ENCODE measurements around the gene NUDT1. TPM values are rescaled to one million over a fixed set of nuclear protein-coding genes. Genes with fewer than 3 reads are reported as not detected.

Gene NUDT1
- total RNA-seq, 5 donors from 2014 or later (not counting 1 experiment from before 2014, with no cell fraction given), result 12.0 to 29.7 (median 21.4) TPM

DNA sequence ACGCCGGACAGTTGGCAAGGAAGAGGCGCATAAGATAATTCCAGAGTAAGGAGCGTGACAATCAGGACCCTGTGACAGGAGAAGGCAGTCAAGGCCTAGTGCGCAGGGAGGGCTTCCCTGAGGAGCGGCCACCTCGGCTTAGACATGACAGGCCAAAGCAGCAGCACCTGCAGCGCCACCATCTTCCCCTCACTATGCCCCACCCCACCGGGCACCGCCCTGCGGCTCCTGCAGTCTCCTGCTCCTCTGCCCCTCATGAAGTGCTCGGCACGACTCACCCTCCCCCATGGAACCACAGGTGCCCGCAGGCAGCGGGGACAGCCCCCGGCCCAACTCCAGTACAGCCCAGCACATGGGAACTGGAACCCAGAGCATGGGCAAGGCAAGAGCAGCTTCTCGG is 21.1 kb upstream of the NUDT1 start:
- Histone ChIP-seq H3K4me3 (ENCODE audit: control insufficient read depth in 1 of 2, extremely low read depth in 1 of 2, low read length in 1 of 2) (no peak overlapping the region), H3K27me3 (replicated peaks in 1 of 2; ENCODE audit: control insufficient read depth in 2 of 2, extremely low read depth in 1 of 2, insufficient read depth in 2 of 2, low read length in 1 of 2) (no peaks in the 10 kb centered on the region), H3K4me1 (ENCODE audit: control insufficient read depth in 1 of 2, extremely low read depth in 1 of 2, insufficient read depth in 2 of 2, low read length in 2 of 2) (no peaks in the 10 kb centered on the region), H3K36me3 (ENCODE audit: control insufficient read depth in 2 of 2, extremely low read depth in 1 of 2, insufficient read depth in 1 of 2, low read length in 1 of 2) (peaks cover 29 to 67% of the 10 kb centered on the region in 2 donors), H3K27ac (ENCODE audit: low read length) (no peak overlapping the region), H3K9me3 (no peaks in the 10 kb centered on the region)
- CTCF ChIA-PET, result no interaction called here
- Mint-ChIP-seq H3K36me3 (peaks cover 45% of the 10 kb centered on the region), H3K4me1 (peaks cover under 1 to 11% (median 2%) of the 10 kb centered on the region in 3 donors), H3K27me3 (no peaks in the 10 kb centered on the region), H3K27ac (no peak overlapping the region), H3K4me3 (no peak overlapping the region), H3K9me3 (no peaks in the 10 kb centered on the region)
- DNase-seq (no peak), ATAC-seq (replicated peaks in 1 of 4) (no peak)
- WGBS (ENCODE audit: insufficient coverage), result 97% methylated on average over 17 of the region's 17 CpGs
- POLR2A ChIA-PET, result no interaction called here

DNA sequence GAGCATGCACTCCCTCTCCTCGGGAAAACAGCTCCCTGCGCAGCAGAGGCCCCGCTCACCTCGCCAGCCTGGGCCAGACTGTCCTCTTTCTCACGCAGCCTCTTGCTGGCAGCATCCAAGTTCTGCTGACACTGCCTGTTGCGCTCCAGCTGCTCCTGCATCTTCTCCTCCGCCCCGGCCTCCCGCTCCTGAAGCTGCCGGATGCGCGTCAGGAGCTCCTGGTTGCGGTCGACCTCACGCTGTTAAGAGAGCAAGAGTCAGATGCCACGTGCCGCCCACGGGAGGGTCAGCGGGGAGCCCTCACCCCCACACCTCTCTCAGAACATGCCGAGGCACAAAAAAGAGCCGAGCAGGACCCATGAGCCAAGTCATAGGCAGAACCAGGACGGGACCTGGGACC is 19.5 kb upstream of the NUDT1 start:
- Histone ChIP-seq H3K36me3 (ENCODE audit: control insufficient read depth in 2 of 2, extremely low read depth in 1 of 2, insufficient read depth in 1 of 2, low read length in 1 of 2) (peaks cover 26 to 58% of the 10 kb centered on the region in 2 donors), H3K4me1 (ENCODE audit: control insufficient read depth in 1 of 2, extremely low read depth in 1 of 2, insufficient read depth in 2 of 2, low read length in 2 of 2) (no peaks in the 10 kb centered on the region), H3K9me3 (no peaks in the 10 kb centered on the region), H3K4me3 (ENCODE audit: control insufficient read depth in 1 of 2, extremely low read depth in 1 of 2, low read length in 1 of 2) (no peak overlapping the region), H3K27ac (ENCODE audit: low read length) (no peak overlapping the region), H3K27me3 (replicated peaks in 1 of 2; ENCODE audit: control insufficient read depth in 2 of 2, extremely low read depth in 1 of 2, insufficient read depth in 2 of 2, low read length in 1 of 2) (no peaks in the 10 kb centered on the region)
- ATAC-seq (replicated peaks in 1 of 4) (no peak), DNase-seq (no peak)
- Mint-ChIP-seq H3K4me1 (peaks cover 2 to 10% (median 4%) of the 10 kb centered on the region in 3 donors), H3K36me3 (peaks cover 36% of the 10 kb centered on the region), H3K27me3 (no peaks in the 10 kb centered on the region), H3K4me3 (no peak overlapping the region), H3K27ac (no peak overlapping the region), H3K9me3 (no peaks in the 10 kb centered on the region)
- CTCF ChIA-PET, result no interaction called here
- 98% methylated on average over 22 of the region's 22 CpGs for WGBS (ENCODE audit: insufficient coverage)
- POLR2A ChIA-PET, result interaction anchor here in 1 of 2 donors (0.6 kb wide), 1 partner anchor 387 kb away, joined by 8 read pairs; no protein-coding TSS in a partner anchor

DNA sequence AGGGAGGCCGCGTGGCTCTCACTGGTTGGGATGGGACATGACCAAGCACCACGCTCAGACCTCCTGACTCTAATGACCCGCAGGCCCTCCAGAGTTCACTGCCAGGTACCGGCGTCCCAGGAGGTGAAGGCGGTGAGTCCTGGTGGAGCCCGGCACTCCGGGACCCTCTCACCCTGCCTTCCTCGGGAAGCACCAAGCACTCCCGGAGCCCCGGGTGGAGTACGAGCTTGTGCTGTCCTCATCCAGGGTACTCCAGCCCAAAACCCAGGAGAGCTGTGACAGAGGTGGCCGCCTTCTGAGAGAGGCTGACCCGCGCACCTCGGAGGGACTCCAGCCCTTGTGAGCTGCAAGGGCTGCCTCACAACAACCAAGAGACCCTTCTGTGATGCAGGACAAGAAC is 18.7 kb upstream of the NUDT1 start:
- Mint-ChIP-seq H3K4me1 (peaks cover 3 to 10% (median 4%) of the 10 kb centered on the region in 3 donors), H3K36me3 (peaks cover 36% of the 10 kb centered on the region), H3K9me3 (no peaks in the 10 kb centered on the region), H3K4me3 (no peak overlapping the region), H3K27ac (no peak overlapping the region), H3K27me3 (no peaks in the 10 kb centered on the region)
- WGBS (ENCODE audit: insufficient coverage), result 94% methylated on average over 14 of the region's 17 CpGs
- Histone ChIP-seq H3K27ac (ENCODE audit: low read length) (no peak overlapping the region), H3K27me3 (replicated peaks in 1 of 2; ENCODE audit: control insufficient read depth in 2 of 2, extremely low read depth in 1 of 2, insufficient read depth in 2 of 2, low read length in 1 of 2) (no peaks in the 10 kb centered on the region), H3K36me3 (ENCODE audit: control insufficient read depth in 2 of 2, extremely low read depth in 1 of 2, insufficient read depth in 1 of 2, low read length in 1 of 2) (peaks cover 20 to 59% of the 10 kb centered on the region in 2 donors), H3K4me1 (ENCODE audit: control insufficient read depth in 1 of 2, extremely low read depth in 1 of 2, insufficient read depth in 2 of 2, low read length in 2 of 2) (no peaks in the 10 kb centered on the region), H3K9me3 (no peaks in the 10 kb centered on the region), H3K4me3 (ENCODE audit: control insufficient read depth in 1 of 2, extremely low read depth in 1 of 2, low read length in 1 of 2) (no peak overlapping the region)
- DNase-seq (no peak), ATAC-seq (replicated peaks in 1 of 4) (no peak)
- POLR2A ChIA-PET, result no interaction called here
- CTCF ChIA-PET, result no interaction called here

DNA sequence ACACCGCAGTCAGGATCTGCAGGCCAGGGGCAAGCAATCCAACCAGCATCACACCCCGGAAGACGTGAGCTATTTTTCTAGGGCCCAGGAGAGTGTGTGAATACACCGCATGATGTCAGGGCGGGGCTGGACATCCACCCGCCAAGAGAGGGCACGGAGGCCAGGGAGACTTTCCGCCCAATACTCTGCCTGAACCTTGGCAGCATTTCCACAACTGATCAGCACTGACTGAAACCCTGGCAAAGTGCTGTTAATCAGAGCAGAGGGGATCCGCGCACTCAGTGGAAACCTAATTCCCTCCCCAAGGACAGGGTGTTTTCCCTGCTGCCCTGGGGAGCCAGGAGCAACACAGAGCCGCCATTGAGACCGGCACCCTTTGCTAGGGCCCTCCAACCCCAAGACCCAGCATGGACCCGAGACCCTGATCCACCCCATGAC is 17.5 kb upstream of the NUDT1 start:
- Mint-ChIP-seq H3K4me1 (peaks cover 8 to 16% (median 10%) of the 10 kb centered on the region in 3 donors), H3K27ac (no peak overlapping the region), H3K36me3 (peaks cover 32% of the 10 kb centered on the region), H3K4me3 (no peak overlapping the region), H3K9me3 (no peaks in the 10 kb centered on the region), H3K27me3 (no peaks in the 10 kb centered on the region)
- DNase-seq, result no peak
- H3K36me3 ChIP-seq (ENCODE audit: control insufficient read depth in 2 of 2, extremely low read depth in 1 of 2, insufficient read depth in 1 of 2, low read length in 1 of 2), result peaks cover 14 to 57% of the 10 kb centered on the region in 2 donors
- H3K27me3 ChIP-seq (replicated peaks in 1 of 2; ENCODE audit: control insufficient read depth in 2 of 2, extremely low read depth in 1 of 2, insufficient read depth in 2 of 2, low read length in 1 of 2), result no peaks in the 10 kb centered on the region
- ATAC-seq (replicated peaks in 1 of 4), result no peak
- H3K27ac ChIP-seq (ENCODE audit: low read length), result no peak overlapping the region
- peaks cover 0 to under 1% of the 10 kb centered on the region in 2 experiments for H3K4me1 ChIP-seq (ENCODE audit: control insufficient read depth in 1 of 2, extremely low read depth in 1 of 2, insufficient read depth in 2 of 2, low read length in 2 of 2)
- H3K4me3 ChIP-seq (ENCODE audit: control insufficient read depth in 1 of 2, extremely low read depth in 1 of 2, low read length in 1 of 2), result no peak overlapping the region
- no peaks in the 10 kb centered on the region for H3K9me3 ChIP-seq
- 97% methylated on average over 13 of the region's 13 CpGs for WGBS (ENCODE audit: insufficient coverage)
- CTCF ChIA-PET, result no interaction called here
- POLR2A ChIA-PET, result no interaction called here

DNA sequence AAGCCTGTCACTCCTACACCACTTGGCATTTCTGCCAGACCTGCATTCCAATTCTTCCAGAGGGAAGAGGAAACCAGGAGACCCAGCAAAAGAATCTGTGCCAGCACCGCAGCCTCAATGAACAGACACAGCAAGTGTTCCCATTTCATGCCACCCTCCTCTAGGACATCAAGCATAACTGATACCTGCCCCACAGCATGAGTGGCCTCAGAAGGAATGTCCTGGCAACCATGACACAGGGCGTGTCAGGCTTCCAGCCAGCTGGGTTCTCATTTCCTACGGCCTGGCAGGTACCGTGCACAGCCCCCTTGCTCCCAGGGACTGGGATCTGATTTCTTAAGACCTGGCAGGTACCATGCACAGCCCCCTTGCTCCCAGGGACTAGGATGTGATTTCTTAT is 17.1 kb upstream of the NUDT1 start:
- 96% methylated on average over 4 of the region's 4 CpGs for WGBS (ENCODE audit: insufficient coverage)
- Mint-ChIP-seq H3K36me3 (peaks cover 33% of the 10 kb centered on the region), H3K27ac (no peak overlapping the region), H3K27me3 (no peaks in the 10 kb centered on the region), H3K9me3 (no peaks in the 10 kb centered on the region), H3K4me1 (peaks cover 12 to 20% (median 14%) of the 10 kb centered on the region in 3 donors), H3K4me3 (no peak overlapping the region)
- no peak overlapping the region for H3K4me3 ChIP-seq (ENCODE audit: control insufficient read depth in 1 of 2, extremely low read depth in 1 of 2, low read length in 1 of 2)
- ATAC-seq (replicated peaks in 1 of 4), result no peak
- no peak for DNase-seq
- H3K4me1 ChIP-seq (ENCODE audit: control insufficient read depth in 1 of 2, extremely low read depth in 1 of 2, insufficient read depth in 2 of 2, low read length in 2 of 2), result peaks cover 0 to 5% of the 10 kb centered on the region in 2 experiments
- H3K27ac ChIP-seq (ENCODE audit: low read length), result no peak overlapping the region
- no peaks in the 10 kb centered on the region for H3K9me3 ChIP-seq
- peaks cover 15 to 61% of the 10 kb centered on the region in 2 donors for H3K36me3 ChIP-seq (ENCODE audit: control insufficient read depth in 2 of 2, extremely low read depth in 1 of 2, insufficient read depth in 1 of 2, low read length in 1 of 2)
- CTCF ChIA-PET, result no interaction called here
- POLR2A ChIA-PET, result no interaction called here
- no peaks in the 10 kb centered on the region for H3K27me3 ChIP-seq (replicated peaks in 1 of 2; ENCODE audit: control insufficient read depth in 2 of 2, extremely low read depth in 1 of 2, insufficient read depth in 2 of 2, low read length in 1 of 2)

DNA sequence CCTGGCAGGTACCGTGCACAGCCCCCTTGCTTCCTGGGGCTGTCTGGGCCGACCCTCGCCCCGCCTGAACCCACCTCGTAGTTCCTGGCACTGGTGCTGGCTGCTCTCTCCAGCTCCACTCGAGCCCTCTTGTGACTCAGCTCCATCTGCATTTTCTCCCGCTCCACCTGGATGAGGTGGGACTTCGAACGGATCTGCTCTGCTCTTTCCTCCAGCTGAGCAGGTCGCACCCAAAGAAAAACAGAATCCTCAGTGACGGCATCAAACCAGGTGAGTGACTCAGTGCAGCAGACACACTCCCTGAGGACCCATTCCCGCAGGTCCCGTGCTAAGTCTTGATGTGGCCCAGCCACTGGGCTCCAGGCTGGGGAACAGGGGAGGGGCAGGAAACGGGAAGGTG is 16.7 kb upstream of the NUDT1 start:
- ATAC-seq (replicated peaks in 1 of 4), result no peak
- CTCF ChIA-PET, result no interaction called here

DNA sequence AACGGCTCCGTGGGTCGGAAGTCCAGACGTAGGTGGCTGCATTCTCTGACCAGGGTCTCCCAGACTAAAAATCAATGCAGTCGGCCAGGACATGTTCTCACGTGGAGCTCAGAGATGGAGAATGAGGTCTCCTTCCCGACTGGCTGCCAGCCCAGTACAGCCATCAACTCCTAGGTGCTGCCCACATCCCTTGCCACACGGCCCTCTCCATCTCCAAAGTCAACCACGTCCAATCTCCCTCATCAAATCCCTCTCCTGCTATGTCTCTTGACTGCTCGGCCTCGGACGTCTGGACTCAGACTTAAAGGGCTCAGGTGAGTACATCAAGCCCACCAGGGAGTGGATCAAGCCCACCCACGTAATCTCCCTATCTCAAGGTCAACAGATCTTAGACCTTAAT is 16.2 kb upstream of the NUDT1 start:
- Mint-ChIP-seq H3K27ac (no peak overlapping the region), H3K27me3 (no peaks in the 10 kb centered on the region), H3K4me1 (peaks cover 21 to 24% (median 23%) of the 10 kb centered on the region in 3 donors), H3K9me3 (no peaks in the 10 kb centered on the region), H3K36me3 (peaks cover 32% of the 10 kb centered on the region), H3K4me3 (no peak overlapping the region)
- Histone ChIP-seq H3K27me3 (replicated peaks in 1 of 2; ENCODE audit: control insufficient read depth in 2 of 2, extremely low read depth in 1 of 2, insufficient read depth in 2 of 2, low read length in 1 of 2) (no peaks in the 10 kb centered on the region), H3K4me3 (ENCODE audit: control insufficient read depth in 1 of 2, extremely low read depth in 1 of 2, low read length in 1 of 2) (no peak overlapping the region), H3K4me1 (ENCODE audit: control insufficient read depth in 1 of 2, extremely low read depth in 1 of 2, insufficient read depth in 2 of 2, low read length in 2 of 2) (peaks cover 0 to 14% of the 10 kb centered on the region in 2 experiments), H3K27ac (ENCODE audit: low read length) (no peak overlapping the region), H3K36me3 (ENCODE audit: control insufficient read depth in 2 of 2, extremely low read depth in 1 of 2, insufficient read depth in 1 of 2, low read length in 1 of 2) (peaks cover 15 to 56% of the 10 kb centered on the region in 2 donors), H3K9me3 (no peaks in the 10 kb centered on the region)
- ATAC-seq (replicated peaks in 1 of 4) (no peak), DNase-seq (no peak)
- POLR2A ChIA-PET, result no interaction called here
- 95% methylated on average over 12 of the region's 13 CpGs for WGBS (ENCODE audit: insufficient coverage)
- CTCF ChIA-PET, result no interaction called here

More for the DNA sequence above, 16.7 kb upstream of the NUDT1 start:
- no peaks in the 10 kb centered on the region for H3K9me3 ChIP-seq
- peaks cover 0 to 9% of the 10 kb centered on the region in 2 experiments for H3K4me1 ChIP-seq (ENCODE audit: control insufficient read depth in 1 of 2, extremely low read depth in 1 of 2, insufficient read depth in 2 of 2, low read length in 2 of 2)
- no peaks in the 10 kb centered on the region for H3K27me3 ChIP-seq (replicated peaks in 1 of 2; ENCODE audit: control insufficient read depth in 2 of 2, extremely low read depth in 1 of 2, insufficient read depth in 2 of 2, low read length in 1 of 2)
- H3K27ac Mint-ChIP-seq, result no peak overlapping the region
- H3K36me3 Mint-ChIP-seq, result peaks cover 32% of the 10 kb centered on the region
- no peak overlapping the region for H3K27ac ChIP-seq (ENCODE audit: low read length)
- no peak for DNase-seq
- H3K36me3 ChIP-seq (ENCODE audit: control insufficient read depth in 2 of 2, extremely low read depth in 1 of 2, insufficient read depth in 1 of 2, low read length in 1 of 2), result peaks cover 18 to 57% of the 10 kb centered on the region in 2 donors
- peaks cover 16 to 24% (median 18%) of the 10 kb centered on the region in 3 donors for H3K4me1 Mint-ChIP-seq
- WGBS (ENCODE audit: insufficient coverage), result 94% methylated on average over 13 of the region's 14 CpGs
- H3K27me3 Mint-ChIP-seq, result no peaks in the 10 kb centered on the region
- POLR2A ChIA-PET, result no interaction called here
- H3K4me3 ChIP-seq (ENCODE audit: control insufficient read depth in 1 of 2, extremely low read depth in 1 of 2, low read length in 1 of 2), result no peak overlapping the region
- H3K4me3 Mint-ChIP-seq, result no peak overlapping the region
- H3K9me3 Mint-ChIP-seq, result no peaks in the 10 kb centered on the region
